CD14-positive monocyte (primary cell): ENCODE measurements around the gene TAAR2. TPM values are rescaled to one million over a fixed set of nuclear protein-coding genes. Genes with fewer than 3 reads are reported as not detected.

Experiments used
- DNase-seq, 3 donors: peaks; one replicate each; pipeline ENCODE4 v3.0.0-alpha.2; 2011 to 2022
- H2AFZ ChIP-seq: 2 replicates; pipeline ENCODE4 v1.6.0; 2012; ENCODE audit warnings: mild to moderate bottlenecking, low read depth, low read length, inconsistent platforms; ENCODE audit not compliant: insufficient read depth, poor library complexity, severe bottlenecking
- H3K27ac ChIP-seq, 2 donors: 1 replicate in 1 of 2; 2 replicates in 1 of 2; pipeline ENCODE4 v1.5.1; 2012 to 2013; ENCODE audit warnings: low read length in 2 of 2, control low read depth in 1 of 2, inconsistent platforms in 1 of 2, low read depth in 1 of 2, mild to moderate bottlenecking in 1 of 2
- H3K27me3 ChIP-seq, 2 donors: one replicate each; pipeline versions ENCODE4 v1.6.0 to v1.6.1; 2011 to 2013; ENCODE audit warnings: low read length in 2 of 2; ENCODE audit not compliant: control insufficient read depth in 2 of 2, insufficient read depth in 2 of 2
- H3K36me3 ChIP-seq, 2 donors: replicated peaks in 1 of 2; 1 replicate in 1 of 2; 2 replicates in 1 of 2; pipeline versions ENCODE4 v1.5.1 to v1.6.1; 2012 to 2013; ENCODE audit warnings: low read length in 2 of 2, control low read depth in 1 of 2, inconsistent platforms in 1 of 2, mild to moderate bottlenecking in 1 of 2; ENCODE audit not compliant: insufficient read depth in 2 of 2, control insufficient read depth in 1 of 2
- H3K4me1 ChIP-seq, 2 donors: 1 replicate in 1 of 2; 2 replicates in 1 of 2; pipeline versions ENCODE4 v1.5.1 to v1.6.1; 2012 to 2013; ENCODE audit warnings: low read length in 2 of 2, control low read depth in 1 of 2, inconsistent platforms in 1 of 2, mild to moderate bottlenecking in 1 of 2, moderate library complexity in 1 of 2; ENCODE audit not compliant: insufficient read depth in 2 of 2, control insufficient read depth in 1 of 2
- H3K4me2 ChIP-seq: replicated peaks from 2 replicates; pipeline ENCODE3; 2012; ENCODE audit warnings: low read length, moderate library complexity, mild to moderate bottlenecking; ENCODE audit not compliant: poor library complexity, severe bottlenecking; ENCODE audit errors: extremely low read depth
- H3K4me3 ChIP-seq, 3 experiments: fragments of 200-600 bp in 1 of 3; sonication (generic) in 1 of 3; replicated peaks in 1 of 3; 1 replicate in 2 of 3; 2 replicates in 1 of 3; pipeline ENCODE4 v1.5.1; 2011 to 2013; ENCODE audit warnings: low read length in 3 of 3, mild to moderate bottlenecking in 3 of 3, control low read depth in 2 of 3, low read depth in 2 of 3, inconsistent platforms in 1 of 3, moderate library complexity in 1 of 3
- H3K79me2 ChIP-seq: 2 replicates; pipeline ENCODE4 v1.6.0; 2012; ENCODE audit warnings: mild to moderate bottlenecking, control low read depth, inconsistent platforms, low read length, moderate library complexity; ENCODE audit not compliant: insufficient read depth
- H3K9ac ChIP-seq: 2 replicates; pipeline ENCODE4 v1.6.0; 2017; ENCODE audit warnings: low read length, mild to moderate bottlenecking; ENCODE audit not compliant: insufficient read depth, poor library complexity, severe bottlenecking
- H3K9me3 ChIP-seq, 2 donors: replicated peaks in 1 of 2; 1 replicate in 1 of 2; 2 replicates in 1 of 2; pipeline versions ENCODE4 v1.5.1 to v1.6.1; 2012 to 2013; ENCODE audit warnings: low read length in 2 of 2, control low read depth in 1 of 2; ENCODE audit not compliant: control insufficient read depth in 1 of 2, insufficient read depth in 1 of 2
- H4K20me1 ChIP-seq: 2 replicates; pipeline ENCODE4 v1.6.0; 2012; ENCODE audit warnings: mild to moderate bottlenecking, low read length, control low read depth, moderate library complexity; ENCODE audit not compliant: insufficient read depth
- H3K27ac Mint-ChIP-seq, 7 donors: one replicate each; pipeline ENCODE4 v1.8.0; 2020; ENCODE audit warnings: mild to moderate bottlenecking in 7 of 7, mixed read lengths in 7 of 7, moderate library complexity in 6 of 7, inconsistent platforms in 2 of 7
- H3K27me3 Mint-ChIP-seq, 3 donors: one replicate each; pipeline ENCODE4 v1.8.0; 2021 to 2022; ENCODE audit warnings: low read depth in 3 of 3, mild to moderate bottlenecking in 3 of 3, mixed read lengths in 3 of 3, moderate library complexity in 3 of 3, inconsistent platforms in 1 of 3
- H3K36me3 Mint-ChIP-seq, 2 donors: one replicate each; pipeline ENCODE4 v1.8.0; 2020; ENCODE audit warnings: mixed read lengths in 2 of 2, inconsistent platforms in 1 of 2, mild to moderate bottlenecking in 1 of 2
- H3K4me1 Mint-ChIP-seq: one replicate; pipeline ENCODE4 v1.8.0; 2020; ENCODE audit warnings: mild to moderate bottlenecking, mixed read lengths
- H3K4me3 Mint-ChIP-seq, 2 donors: one replicate each; pipeline ENCODE4 v1.8.0; 2020; ENCODE audit warnings: mild to moderate bottlenecking in 2 of 2, mixed read lengths in 2 of 2, moderate library complexity in 1 of 2
- H3K9me3 Mint-ChIP-seq, 7 donors: one replicate each; pipeline ENCODE4 v1.8.0; 2020 to 2022; ENCODE audit warnings: mixed read lengths in 7 of 7, mild to moderate bottlenecking in 6 of 7, moderate library complexity in 6 of 7, inconsistent platforms in 2 of 7
- CTCF ChIP-seq: fragments of 200-600 bp; IDR thresholded peaks from one replicate; pipeline ENCODE4 v1.8.0; 2022; ENCODE audit warnings: antibody characterized with exemption, mild to moderate bottlenecking
- WGBS: methylation state at CpG from one replicate; pipeline ENCODE4 v1.1.5; 2013; ENCODE audit warnings: missing lambda C conversion rate; ENCODE audit not compliant: insufficient coverage; 5-methylcytosine and 5-hydroxymethylcytosine counted together
- intact Hi-C, 2 donors: fragments of 100-400 bp; cut with micrococcal nuclease; formaldehyde crosslinking; loops; one replicate each; pipeline versions ENCODE4 v1.15.0 to v1.15.1; 2023
- polyA plus RNA-seq, 3 donors: library from polyadenylated mRNA; depleted of rRNA in 1 of 3; unstranded in 2 of 3; stranded (reverse) in 1 of 3; fragments of 300-500 nt in 2 of 3; fragments of >200 nt in 1 of 3; fragmentation: Illumina TruSeq in 2 of 3; gene quantifications; 1 replicate in 2 of 3; 2 replicates in 1 of 3; pipeline ENCODE4 v1.2.3, GENCODE V29; 2012 to 2021

TAAR2 gene
- polyA plus RNA-seq, 3 donors = not detected

GRCh38 chr6:132612449-132613108 lies 11.5 kb downstream of the TAAR2 start:
- Histone ChIP-seq H4K20me1 (no peaks in the 10 kb centered on the region), H3K9me3 (no peaks in the 10 kb centered on the region), H3K27me3 (no peaks in the 10 kb centered on the region), H3K4me3 (no peak overlapping the region), H3K27ac (no peak overlapping the region), H3K36me3 (no peaks in the 10 kb centered on the region), H3K9ac (no peak overlapping the region), H3K4me1 (peaks cover 8 to 17% of the 10 kb centered on the region in 2 donors), H2AFZ (no peak overlapping the region), H3K79me2 (no peaks in the 10 kb centered on the region), H3K4me2 (no peak overlapping the region)
- WGBS = 67% methylated on average over 1 of the region's 4 CpGs
- no peak for DNase-seq
- Mint-ChIP-seq H3K27ac (no peak overlapping the region), H3K36me3 (no peaks in the 10 kb centered on the region), H3K4me1 (peaks cover 12% of the 10 kb centered on the region), H3K27me3 (no peaks in the 10 kb centered on the region), H3K4me3 (no peak overlapping the region), H3K9me3 (no peaks in the 10 kb centered on the region)
- TF ChIP-seq CTCF = no peak
- intact Hi-C loops = no loop called here

GRCh38 chr6:132611616-132612015 lies 12.5 kb downstream of the TAAR2 start:
- Mint-ChIP-seq H3K4me3 (no peak overlapping the region), H3K4me1 (peaks cover 9% of the 10 kb centered on the region), H3K27me3 (peaks cover 0 to 4% (median 0%) of the 10 kb centered on the region in 3 donors), H3K27ac (no peak overlapping the region), H3K9me3 (no peaks in the 10 kb centered on the region), H3K36me3 (no peaks in the 10 kb centered on the region)
- Histone ChIP-seq H3K79me2 (no peaks in the 10 kb centered on the region), H2AFZ (no peak overlapping the region), H3K36me3 (no peaks in the 10 kb centered on the region), H3K4me3 (no peak overlapping the region), H3K9ac (no peak overlapping the region), H3K27ac (no peak overlapping the region), H3K4me2 (no peak overlapping the region), H3K4me1 (peaks cover 8 to 17% of the 10 kb centered on the region in 2 donors), H3K9me3 (no peaks in the 10 kb centered on the region), H4K20me1 (no peaks in the 10 kb centered on the region), H3K27me3 (no peaks in the 10 kb centered on the region)
- DNase-seq = no peak
- no peak for TF ChIP-seq CTCF
- intact Hi-C loops = no loop called here
- 100% methylated on average over 1 of the region's 2 CpGs for WGBS
